Activated CD4-positive, CD25-positive, alpha-beta regulatory T cell (primary cell): ENCODE measurements around the gene CUBN.

Experiments
- DNase-seq, 4 experiments: peaks; one replicate each; lab custom pipeline; 2025; lab: John Stamatoyannopoulos, UW

Gene CUBN

DNA sequence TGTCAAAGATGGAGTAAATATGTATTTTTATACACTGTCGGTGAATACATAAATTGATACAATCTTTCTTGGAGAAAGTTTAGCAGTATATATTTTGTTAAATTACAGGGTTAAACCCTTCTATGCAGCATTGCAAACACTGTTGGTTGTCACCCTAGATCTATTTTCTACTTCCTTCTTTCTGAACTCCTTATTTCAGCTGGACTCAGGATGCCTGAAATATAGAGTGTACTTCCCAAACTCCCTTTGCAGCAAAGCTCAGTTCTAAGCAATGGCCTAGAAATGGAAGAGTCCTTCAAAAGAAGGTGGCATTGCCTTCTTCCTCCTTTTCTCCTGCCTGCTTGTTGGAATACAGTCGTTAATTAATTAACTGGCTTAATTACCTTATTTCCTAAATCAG is 20.6 kb downstream of the CUBN start:
- no peak for DNase-seq

DNA sequence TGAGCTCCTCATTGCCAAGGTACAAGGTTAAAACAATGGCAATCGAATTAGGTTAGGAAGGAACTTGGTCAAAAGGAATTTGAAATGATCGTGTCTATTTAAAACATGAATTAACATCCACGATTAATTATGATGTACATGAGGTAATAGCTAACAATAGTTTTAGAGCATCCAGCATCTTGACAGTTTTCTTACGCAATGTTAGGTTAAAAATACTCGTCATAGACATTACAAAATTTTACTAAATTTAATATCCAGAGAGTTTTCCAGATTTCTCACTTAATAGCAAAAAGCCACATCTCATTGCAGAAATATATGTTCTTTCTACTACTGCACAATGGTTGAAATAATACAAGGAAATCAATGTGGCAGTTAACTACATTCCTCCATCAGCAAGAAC is 22.6 kb downstream of the CUBN start:
- DNase-seq, result no peak

DNA sequence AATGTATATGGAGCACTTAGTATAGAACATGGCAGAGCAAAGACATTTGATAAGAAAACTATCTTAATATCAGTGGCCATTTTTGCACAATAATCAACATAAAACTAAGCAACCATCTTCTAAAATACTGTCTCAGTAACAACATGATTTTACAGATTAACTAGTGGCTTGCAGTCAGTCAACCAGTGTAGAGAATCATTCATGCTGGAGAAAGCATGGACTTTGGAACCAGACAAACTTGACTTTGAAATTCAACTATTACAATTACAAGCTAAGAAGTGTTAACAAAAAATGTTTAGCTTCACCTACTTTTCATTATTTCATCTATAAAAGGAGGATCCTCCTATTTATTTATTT is 27.7 kb downstream of the CUBN start:
- DNase-seq, result no peak

DNA sequence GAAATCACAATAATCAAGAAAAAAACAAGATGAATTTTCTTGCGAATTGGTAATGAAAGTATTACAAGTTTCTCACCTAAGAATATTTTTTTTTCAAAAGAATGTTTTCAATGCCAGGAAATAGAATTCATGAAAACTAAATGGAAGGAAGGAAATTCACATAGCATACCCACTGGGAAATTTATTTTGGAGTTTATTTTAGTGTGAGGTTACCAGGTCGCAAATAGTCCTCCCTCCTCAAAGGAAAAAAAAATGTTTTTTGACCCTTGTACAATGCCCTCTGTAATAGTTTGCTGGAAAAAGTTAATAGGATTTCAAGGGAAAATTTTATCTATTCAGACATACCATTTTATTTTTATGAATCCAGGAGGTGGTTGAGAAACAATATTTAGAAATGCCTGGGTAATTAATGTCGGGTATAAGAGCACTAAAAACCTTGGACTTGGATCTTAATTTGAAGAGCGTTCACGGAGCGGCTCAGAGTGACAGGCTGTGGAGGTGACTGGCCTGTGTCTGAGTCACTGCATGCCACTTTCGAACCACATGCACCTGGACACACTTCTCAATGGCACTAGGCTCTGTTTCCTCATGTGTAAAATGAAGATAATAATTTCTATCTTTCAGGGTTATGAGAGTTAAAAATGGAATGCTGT is 28.2 kb downstream of the CUBN start:
- DNase-seq, result no peak

DNA sequence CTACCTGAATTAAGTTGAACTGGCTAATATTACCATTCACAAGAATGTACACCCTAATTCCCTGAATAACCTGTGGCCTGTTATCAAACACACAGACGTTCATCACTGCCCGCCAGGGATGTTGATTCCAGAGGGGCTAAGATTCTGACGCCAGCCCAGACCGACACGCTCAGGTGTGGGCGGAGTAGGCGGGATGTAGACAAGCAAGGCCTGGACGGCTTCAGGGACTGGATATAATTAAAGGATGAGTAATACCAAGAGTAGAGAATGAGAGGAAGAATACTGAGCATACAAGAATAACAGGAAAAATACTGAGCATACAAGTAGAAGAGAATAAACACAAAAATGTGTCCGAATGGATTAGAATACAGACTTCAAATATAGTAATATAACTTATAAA is 29.0 kb downstream of the CUBN start:
- DNase-seq, result no peak

DNA sequence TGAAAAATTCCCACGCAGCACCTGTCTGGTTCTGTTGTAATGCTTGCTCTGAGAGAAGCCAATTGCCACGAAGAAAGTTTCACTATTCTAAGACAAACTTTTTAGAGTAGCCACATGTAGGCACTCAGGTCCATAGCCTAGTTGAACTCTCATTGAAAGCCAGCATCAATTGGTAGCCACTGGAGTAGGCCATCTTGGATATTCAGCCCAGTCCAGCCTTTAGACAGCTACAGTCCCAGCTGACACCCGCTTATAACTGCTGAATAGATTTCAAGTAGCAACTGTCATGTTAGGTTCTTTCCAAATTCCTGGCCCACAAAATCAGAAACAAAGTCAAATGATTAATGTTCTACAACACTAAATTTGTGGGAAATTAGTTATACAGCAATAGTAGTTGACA is 31.6 kb downstream of the CUBN start:
- no peak for DNase-seq

DNA sequence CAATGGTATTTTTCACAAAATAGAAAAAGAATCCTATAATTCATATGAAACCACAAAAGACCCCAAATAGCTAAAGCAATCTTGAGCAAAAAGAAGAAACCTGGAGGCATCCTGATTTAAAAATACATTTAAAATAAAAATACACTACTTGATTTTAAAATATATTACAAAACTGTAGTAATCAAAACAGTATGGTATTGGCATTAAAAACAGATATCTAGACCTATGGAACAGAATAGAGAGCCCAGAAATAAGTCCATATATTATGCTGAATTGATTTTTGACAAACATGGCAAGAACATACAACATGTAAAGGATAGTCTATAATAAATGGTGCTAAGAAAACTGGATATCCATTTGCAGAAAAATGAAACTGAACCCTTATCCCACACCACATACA is 34.8 kb downstream of the CUBN start:
- no peak for DNase-seq

DNA sequence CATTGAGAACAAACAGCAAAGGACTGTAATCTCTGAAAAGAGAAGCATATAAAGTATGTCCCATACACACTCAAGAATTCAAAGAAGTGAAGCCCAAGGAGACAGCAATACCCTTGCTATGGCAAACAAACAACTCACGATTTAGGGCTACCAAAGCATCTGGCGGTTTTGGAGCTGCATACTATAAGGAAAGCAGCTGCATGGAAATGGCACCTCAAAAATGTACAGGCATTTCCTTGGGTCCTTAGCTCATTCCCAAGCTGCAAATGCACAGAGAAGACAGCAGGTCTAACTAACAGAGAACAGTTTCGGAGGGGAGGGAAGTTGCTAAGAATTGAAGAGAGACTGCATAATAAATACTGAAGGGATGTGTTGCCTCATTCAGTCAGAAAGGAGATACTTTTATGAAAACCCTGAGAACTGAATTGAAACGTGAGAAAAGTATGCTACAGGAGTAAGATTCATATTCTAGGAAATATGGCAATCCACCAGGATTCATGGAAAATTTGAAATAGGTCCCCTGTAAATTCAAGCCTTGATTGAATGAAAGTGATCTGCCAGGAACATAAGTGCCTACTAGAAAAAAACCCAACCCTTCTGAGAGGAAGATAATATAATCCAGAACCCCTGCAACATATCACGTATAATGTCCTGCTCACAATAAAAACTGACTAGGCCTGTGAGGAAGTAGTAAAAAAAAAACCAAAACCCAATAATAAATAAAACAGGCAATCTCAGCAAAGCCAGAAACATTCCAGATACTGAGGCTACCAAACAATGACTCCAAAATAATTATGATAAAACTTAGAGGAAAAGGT is 36.4 kb downstream of the CUBN start:
- no peak for DNase-seq

DNA sequence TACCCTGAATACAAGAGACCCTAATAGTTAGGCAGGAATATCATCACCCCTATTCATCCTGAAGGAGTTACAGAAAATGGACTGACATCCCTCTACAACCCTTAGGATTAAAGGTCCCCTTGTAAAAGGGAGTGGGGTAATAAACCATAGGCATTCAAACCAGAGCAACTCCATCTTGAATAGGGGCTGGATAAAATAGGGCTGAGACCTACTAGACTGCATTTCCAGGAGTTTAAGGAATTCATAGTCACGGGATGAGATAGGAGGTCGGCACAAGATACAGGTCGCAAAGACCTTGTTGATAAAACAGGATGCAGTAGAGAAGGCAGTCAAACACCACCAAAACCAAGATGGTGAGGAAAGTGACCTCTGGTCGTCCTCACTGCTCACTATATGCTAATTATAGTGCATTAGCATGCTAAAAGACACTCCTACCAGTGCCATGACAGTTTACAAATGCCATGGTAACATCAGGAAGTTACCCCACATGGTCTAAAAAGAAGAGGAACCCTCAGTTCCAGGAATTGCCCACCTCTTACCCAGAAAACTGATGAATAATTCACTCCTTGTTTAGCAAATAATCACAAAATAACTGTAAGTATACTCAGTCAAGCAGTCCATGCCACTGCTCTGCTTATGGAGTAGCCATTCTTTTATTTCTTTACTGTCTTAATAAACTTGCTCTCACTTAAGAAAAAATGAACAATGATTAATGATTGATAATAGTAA is 37.2 kb downstream of the CUBN start:
- no peak for DNase-seq

DNA sequence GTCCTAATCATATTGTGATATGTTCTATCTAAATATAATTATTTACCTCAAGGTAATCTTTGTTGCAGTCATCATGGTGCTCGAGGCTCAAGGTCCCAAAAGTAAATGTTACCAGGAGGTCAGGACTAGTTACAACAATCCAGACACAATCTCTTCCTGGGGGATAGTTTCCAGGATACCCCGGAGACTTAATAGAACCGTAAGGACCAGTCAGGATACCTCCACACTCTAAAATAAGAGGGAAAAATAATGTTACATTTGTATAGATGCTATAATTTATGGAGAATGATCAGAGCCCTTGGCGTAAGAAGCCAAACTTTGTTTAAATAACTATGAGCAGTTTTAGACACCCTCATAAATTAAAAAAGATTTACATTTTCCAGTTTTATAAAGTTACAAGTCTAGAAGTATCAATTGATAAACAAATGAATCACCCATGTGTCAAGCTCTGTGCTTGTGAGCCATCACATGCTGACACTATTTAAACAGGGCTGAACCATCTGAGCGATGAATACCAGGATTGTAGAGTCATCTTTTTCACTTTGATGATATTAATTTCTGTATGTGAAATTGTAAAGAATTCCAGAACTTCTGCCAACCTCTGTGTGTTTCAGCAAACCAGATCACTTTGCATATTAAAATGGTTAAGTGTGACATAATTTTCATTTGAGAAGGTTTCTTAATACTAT is 41.3 kb downstream of the CUBN start:
- no peak for DNase-seq

DNA sequence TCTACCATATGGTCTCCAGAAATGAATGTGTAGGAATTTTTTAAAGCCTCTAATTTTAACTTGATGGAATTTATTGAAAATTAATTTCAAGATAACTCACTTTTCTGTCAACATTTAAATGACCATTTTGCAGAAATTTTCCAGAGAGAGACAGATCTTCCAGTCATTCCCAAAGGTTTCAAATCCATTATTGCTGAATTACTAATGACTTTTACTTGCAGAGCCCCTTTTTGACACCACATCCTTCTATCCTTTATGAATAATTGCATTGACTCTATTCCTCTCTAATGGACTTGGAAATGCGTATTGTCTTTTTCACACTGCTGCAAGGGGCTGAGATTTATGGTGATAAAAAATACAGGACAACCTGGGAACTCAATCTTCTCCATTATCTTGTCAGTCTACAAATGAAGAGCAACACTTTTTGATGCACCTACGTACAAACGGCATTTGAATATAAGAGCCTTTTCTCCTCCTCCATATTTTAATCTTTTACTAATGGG is 42.7 kb downstream of the CUBN start:
- no peak for DNase-seq

DNA sequence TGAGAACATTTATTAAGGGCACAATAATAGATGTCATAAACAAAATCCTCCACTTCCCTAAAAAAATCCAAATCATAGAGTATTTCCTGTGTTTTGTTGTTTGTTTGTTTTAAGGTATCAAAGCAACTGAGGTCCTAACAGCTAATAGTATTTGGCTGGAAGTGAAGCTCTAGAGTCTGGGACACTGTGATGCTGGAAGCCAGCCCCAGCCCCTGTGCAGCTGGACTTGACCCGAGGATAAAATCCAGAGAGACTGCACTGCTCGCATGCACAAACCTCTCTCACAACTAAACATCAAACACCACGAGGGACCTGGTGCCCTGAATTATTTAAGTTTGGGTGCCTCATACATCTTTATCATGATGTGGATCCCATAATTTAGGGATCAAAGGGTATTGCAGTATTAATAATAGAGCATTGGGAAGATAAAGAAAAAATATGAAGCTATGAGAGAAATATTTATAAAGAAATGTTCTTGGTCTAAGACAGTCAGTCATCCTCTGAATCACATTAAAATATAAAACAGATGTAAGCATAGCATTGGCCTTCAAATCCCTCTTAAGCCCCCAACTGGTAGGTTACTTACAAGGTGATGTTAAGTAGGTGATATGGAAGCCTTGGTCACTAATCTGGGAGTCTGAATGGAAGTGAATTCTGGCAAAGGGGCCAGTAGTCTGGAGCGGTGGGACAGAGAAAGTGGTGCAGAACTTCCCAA is 44.4 kb downstream of the CUBN start:
- DNase-seq, result no peak

DNA sequence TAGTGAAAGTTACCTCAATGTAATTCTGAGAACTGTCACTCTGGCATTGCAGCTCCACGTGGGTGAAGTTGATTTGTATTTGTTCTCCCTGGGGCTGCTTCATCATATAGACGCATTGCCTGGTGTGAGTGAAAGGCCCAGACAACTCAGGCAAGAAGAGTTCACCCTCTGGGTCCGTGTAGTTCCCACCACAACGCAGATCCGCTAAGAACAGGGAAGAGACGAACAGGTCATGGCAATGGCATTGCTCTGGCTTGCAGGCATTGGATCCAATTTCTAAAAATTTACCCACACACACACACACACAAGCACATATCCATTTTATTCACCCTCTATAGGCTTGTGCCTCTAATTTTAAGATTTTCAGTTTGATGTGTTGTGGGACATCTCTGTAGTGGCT is 45.4 kb downstream of the CUBN start:
- no peak for DNase-seq

DNA sequence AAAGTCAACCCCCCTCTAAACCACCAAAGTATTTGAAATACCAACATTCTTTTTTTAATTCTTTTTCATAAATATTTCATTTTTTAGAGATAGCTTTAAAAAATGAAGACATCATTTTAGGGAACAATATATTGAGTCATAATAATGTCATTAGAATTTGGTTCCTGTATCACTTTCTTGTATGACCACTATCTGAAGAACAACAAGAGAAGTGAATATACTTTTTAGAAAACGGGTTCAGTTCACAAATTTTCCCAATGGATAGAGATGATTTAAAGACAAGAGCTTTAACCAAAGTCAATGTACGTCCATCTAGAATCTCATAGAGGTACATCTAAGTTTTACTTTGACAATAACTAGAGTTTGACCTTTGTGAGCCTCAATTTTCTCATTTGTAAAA is 48.2 kb downstream of the CUBN start:
- DNase-seq, result no peak

DNA sequence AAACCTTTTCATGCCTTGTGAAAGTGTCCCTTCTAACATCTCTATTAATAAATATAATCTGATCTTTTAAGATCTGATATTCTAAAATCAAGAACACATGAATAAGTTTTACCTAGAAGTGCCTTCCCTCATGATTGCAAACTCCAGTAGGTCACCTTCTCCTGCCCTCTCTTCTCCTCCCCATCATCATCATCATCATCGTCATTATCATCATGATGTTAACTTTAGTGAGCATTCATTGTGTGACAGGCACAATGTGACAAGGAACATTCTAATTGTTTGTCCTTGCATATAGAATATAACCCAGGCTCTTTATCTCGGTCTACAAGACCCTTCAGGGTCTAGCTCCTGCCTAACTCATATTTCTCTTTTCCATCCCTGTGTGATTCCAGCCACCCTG is 51.7 kb downstream of the CUBN start:
- DNase-seq, result no peak

DNA sequence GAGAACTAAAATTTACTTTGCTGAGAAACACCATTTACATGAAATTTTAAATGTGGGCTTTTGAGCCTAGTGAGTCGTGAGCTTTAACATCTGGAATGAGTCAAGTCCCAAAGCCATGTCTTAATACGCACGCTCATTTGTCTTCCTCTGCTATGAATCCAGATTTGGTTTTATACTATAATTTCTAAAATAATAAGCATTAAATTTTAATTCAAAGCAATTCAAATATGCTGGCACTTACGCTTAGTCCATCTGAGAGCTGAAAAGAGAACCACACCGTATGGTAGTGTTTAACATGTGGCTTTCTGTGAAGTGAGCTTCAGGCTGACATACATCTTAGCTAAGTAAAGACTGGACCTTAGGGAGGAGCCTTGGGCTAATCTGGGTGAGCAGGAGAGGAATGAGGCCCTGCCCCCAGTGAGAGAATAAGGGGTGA is 52.2 kb downstream of the CUBN start:
- DNase-seq, result no peak

DNA sequence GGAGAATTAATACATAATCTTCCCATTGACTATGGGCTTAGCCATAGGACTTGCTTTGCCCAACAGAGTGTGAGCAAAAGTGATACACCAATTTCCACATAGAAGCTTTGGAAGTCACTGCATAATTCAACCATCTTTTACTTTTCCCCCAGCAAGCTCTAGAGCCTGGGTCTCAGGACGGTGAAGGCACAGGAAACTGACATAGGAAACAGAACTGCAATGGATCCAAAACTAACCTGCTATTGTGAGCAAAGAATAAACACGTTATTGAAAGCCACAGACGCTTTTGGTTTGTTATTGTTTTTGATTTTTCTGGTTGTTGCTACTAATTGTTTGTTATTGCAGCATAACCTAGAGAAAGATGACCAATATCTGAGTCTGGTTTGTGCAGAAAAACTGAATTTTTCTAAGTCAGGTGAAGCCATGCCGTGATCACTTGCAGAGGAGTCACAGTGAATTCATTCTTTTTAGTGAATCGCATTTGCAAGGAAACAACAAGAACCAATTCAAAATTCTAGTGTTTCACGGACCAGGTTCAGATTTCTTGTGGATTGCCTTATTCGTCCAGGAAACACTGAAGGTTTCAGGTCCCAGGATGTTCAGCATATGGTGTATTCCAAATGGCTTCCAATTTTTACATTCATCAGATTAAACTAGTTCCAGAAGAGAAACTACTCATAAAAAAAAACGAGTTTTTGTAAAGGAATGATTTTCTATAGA is 52.8 kb downstream of the CUBN start:
- no peak for DNase-seq

DNA sequence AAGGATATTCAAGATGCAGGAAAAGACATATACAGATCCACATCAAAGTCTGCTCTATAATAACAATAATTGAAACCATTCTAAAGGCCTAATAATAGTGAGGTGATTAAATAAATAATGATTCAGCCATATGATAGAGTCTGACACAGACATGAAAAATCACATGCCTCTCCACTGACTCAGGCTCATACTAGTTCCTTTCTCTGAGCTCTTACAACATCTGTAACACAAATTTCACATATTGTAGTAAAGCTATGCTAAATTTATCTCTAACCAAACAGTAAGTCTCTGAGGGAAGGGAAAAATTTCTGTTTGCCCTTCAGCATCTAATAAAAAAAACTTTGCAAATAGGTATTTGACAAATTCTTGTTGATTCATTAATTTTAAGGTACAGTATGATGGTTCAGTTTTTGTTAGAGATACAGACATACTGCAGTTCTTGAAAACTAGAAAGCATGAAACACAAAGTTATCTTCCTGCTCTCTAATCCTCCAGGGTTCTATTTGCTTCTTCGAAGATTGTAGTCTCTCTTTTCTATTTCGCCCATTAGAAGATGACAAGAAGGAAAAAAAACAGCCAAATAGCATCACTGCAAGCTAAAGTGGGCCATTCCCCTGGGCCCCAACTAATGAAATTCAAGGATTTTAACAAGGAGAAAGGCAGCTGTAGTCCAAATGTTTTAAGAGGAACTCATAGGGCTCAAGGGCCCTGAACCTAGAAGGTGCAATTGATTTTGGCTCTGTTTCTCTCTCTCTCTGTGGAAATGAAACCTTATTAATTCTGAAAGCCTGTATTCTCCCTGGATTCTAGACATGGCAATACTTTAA is 53.9 kb downstream of the CUBN start:
- DNase-seq, result no peak

DNA sequence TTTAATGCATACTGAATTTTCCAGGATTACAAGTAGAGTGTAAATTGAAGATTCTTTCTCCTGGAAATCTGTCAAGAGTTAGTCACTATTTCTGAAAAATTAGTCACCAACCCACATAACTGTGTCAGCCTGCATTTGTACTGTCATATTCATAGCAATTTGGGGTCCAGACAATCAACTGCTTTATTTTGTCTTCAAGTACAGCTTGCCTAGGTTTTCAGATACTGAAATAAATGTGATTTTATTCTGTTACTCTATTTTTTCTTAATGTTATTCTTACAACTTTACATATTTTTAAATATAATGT is 55.1 kb downstream of the CUBN start:
- no peak for DNase-seq
